Transverse colon (tissue), 4 donors: ENCODE results near the gene DCTN5. TPM values are rescaled to one million over a fixed set of nuclear protein-coding genes. Genes with fewer than 3 reads are reported as not detected.

Experiments used
- DNase-seq: peaks from one replicate; pipeline ENCODE4 v3.0.0-alpha.2; 2019
- H3K27ac ChIP-seq, 4 donors: fragments of 200-600 bp; sonication (generic); 2 replicates each; pipeline ENCODE4 v1.5.1; 2016 to 2018; ENCODE audit warnings: inconsistent platforms in 4 of 4
- H3K27me3 ChIP-seq: fragments of 200-600 bp; sonication (generic); 2 replicates; pipeline ENCODE4 v1.5.1; 2017; ENCODE audit warnings: inconsistent platforms
- H3K36me3 ChIP-seq, 4 donors: fragments of 200-600 bp; sonication (generic); 2 replicates each; pipeline ENCODE4 v1.5.1; 2017 to 2019; ENCODE audit warnings: inconsistent platforms in 4 of 4
- H3K4me1 ChIP-seq, 4 donors: fragments of 200-600 bp; sonication (generic); 2 replicates each; pipeline ENCODE4 v1.5.1; 2017 to 2020; ENCODE audit warnings: inconsistent platforms in 4 of 4
- H3K4me3 ChIP-seq, 4 donors: fragments of 200-600 bp; sonication (generic); 1 replicate in 1 of 4; 2 replicates in 3 of 4; pipeline versions ENCODE4 v1.5.1 to v1.6.1; 2017 to 2019; ENCODE audit warnings: inconsistent platforms in 4 of 4
- H3K9me3 ChIP-seq, 2 donors: fragments of 200-600 bp; sonication (generic); 2 replicates each; pipeline ENCODE4 v1.5.1; 2017 to 2019; ENCODE audit warnings: inconsistent platforms in 2 of 2
- CTCF ChIP-seq, 5 experiments: fragments of 200-600 bp in 3 of 5; fragments of 450-650 bp in 2 of 5; sonication (generic) in 3 of 5; IDR thresholded peaks; 1 replicate in 2 of 5; 2 replicates in 3 of 5; pipeline ENCODE4 v1.5.1; 2016 to 2017; ENCODE audit warnings: antibody characterized with exemption in 5 of 5, inconsistent platforms in 3 of 5, mild to moderate bottlenecking in 2 of 5, moderate library complexity in 1 of 5
- EP300 ChIP-seq: sonication (generic); formaldehyde crosslinking; IDR thresholded peaks from one replicate; pipeline ENCODE4 v1.6.1; 2017; ENCODE audit warnings: antibody characterized with exemption, low read depth
- POLR2A ChIP-seq: fragments of 450-650 bp; IDR thresholded peaks from one replicate; pipeline ENCODE4 v1.6.1; 2016; ENCODE audit warnings: antibody characterized with exemption, mild to moderate bottlenecking, moderate library complexity
- POLR2AphosphoS5 ChIP-seq, 3 donors: sonication (generic); formaldehyde crosslinking; IDR thresholded peaks; one replicate each; pipeline ENCODE4 v1.6.1; 2016; ENCODE audit warnings: antibody characterized with exemption in 3 of 3
- WGBS, 2 donors: methylation state at CpG; one replicate each; pipeline ENCODE4 v1.1.5; 2018; ENCODE audit warnings: low coverage in 1 of 2; 5-methylcytosine and 5-hydroxymethylcytosine counted together
- in situ Hi-C, 4 donors: fragments of 200-750 bp; cut with MboI; loops; one replicate each; pipeline versions ENCODE4 v1.15.0 to v1.15.1; 2017; ENCODE audit warnings: low sequenced_read_pairs in 3 of 4, low pct_ligation_motif_present in 1 of 4, low pct_unique_long_range_greater_than_20kb in 1 of 4
- intact Hi-C: fragments of 100-400 bp; cut with DNase I; formaldehyde crosslinking; loops from one replicate; pipeline ENCODE4 v1.15.1; 2023; ENCODE audit warnings: low total_unique reads
- total RNA-seq, 4 donors: library from RNA; depleted of rRNA; stranded (reverse); fragments of >200 nt; gene quantifications; one replicate each; pipeline ENCODE4 v1.1.0, GENCODE V29; 2016

The DCTN5 gene
- total RNA-seq, 4 donors from 2014 or later = 8.0 to 52.2 (median 37.5) TPM

- H3K4me1 ChIP-seq = no peaks in the 10 kb centered on the region
- no peak for DNase-seq
- in situ Hi-C loops (no loop called here), intact Hi-C loops (no loop called here)
- WGBS, 2 donors = 81 to 87% methylated on average over 4 of the region's 4 CpGs
- H3K36me3 ChIP-seq = peaks cover 0 to 25% (median 8%) of the 10 kb centered on the region in 4 donors
- H3K27me3 ChIP-seq = no peaks in the 10 kb centered on the region
- H3K9me3 ChIP-seq = no peaks in the 10 kb centered on the region
- TF ChIP-seq EP300 (no peak), POLR2AphosphoS5 (IDR thresholded peaks at IDR 0.05) (no peak), CTCF (IDR thresholded peaks at IDR 0.05) (no peak), POLR2A (no peak)
- H3K27ac ChIP-seq = no peak overlapping the region
- no peak overlapping the region for H3K4me3 ChIP-seq
These were observed 9.6 kb downstream of the DCTN5 start for GRCh38 chr16:23650674-23651416.

- no peaks in the 10 kb centered on the region for H3K27me3 ChIP-seq
- in situ Hi-C loops (no loop called here), intact Hi-C loops (no loop called here)
- H3K4me3 ChIP-seq = no peak overlapping the region
- WGBS, 2 donors = 65 to 80% methylated on average over 4 of the region's 4 CpGs
- peaks cover 0 to 14% (median 6%) of the 10 kb centered on the region in 4 donors for H3K36me3 ChIP-seq
- DNase-seq = no peak
- no peak for TF ChIP-seq EP300
- TF ChIP-seq POLR2AphosphoS5 (IDR thresholded peaks at IDR 0.05) = no peak
- no peak for TF ChIP-seq CTCF (IDR thresholded peaks at IDR 0.05)
- TF ChIP-seq POLR2A = no peak
- no peaks in the 10 kb centered on the region for H3K9me3 ChIP-seq
- no peaks in the 10 kb centered on the region for H3K4me1 ChIP-seq
- H3K27ac ChIP-seq = no peak overlapping the region
These were observed 10.7 kb downstream of the DCTN5 start for GRCh38 chr16:23651943-23652468.

GRCh38 chr16:23663918-23664317 is 22.7 kb downstream of the DCTN5 start:
- WGBS, 2 donors = 87 to 90% methylated on average over 2 of the region's 2 CpGs
- in situ Hi-C loops = no loop called here
- peaks cover 0 to 92% (median 34%) of the 10 kb centered on the region in 4 donors for H3K36me3 ChIP-seq
- H3K27me3 ChIP-seq = no peaks in the 10 kb centered on the region
- no peak for DNase-seq
- intact Hi-C loops = no loop called here
- H3K4me3 ChIP-seq = no peak overlapping the region
- no peak overlapping the region for H3K27ac ChIP-seq
- no peaks in the 10 kb centered on the region for H3K9me3 ChIP-seq
- TF ChIP-seq CTCF (IDR thresholded peaks at IDR 0.05) = no peak
- no peak for TF ChIP-seq POLR2A
- no peak for TF ChIP-seq EP300
- TF ChIP-seq POLR2AphosphoS5 (IDR thresholded peaks at IDR 0.05) = no peak
- no peaks in the 10 kb centered on the region for H3K4me1 ChIP-seq

GRCh38 chr16:23666571-23667354 is 25.5 kb downstream of the DCTN5 start:
- no peaks in the 10 kb centered on the region for H3K4me1 ChIP-seq
- no peak overlapping the region for H3K27ac ChIP-seq
- intact Hi-C loops = no loop called here
- 90 to 94% methylated on average over 4 to 7 of the region's 7 CpGs for WGBS, 2 donors
- no peaks in the 10 kb centered on the region for H3K9me3 ChIP-seq
- in situ Hi-C loops = no loop called here
- TF ChIP-seq EP300 = no peak
- no peak for TF ChIP-seq POLR2AphosphoS5 (IDR thresholded peaks at IDR 0.05)
- TF ChIP-seq POLR2A = no peak
- no peak for TF ChIP-seq CTCF (IDR thresholded peaks at IDR 0.05)
- H3K4me3 ChIP-seq = no peak overlapping the region
- no peaks in the 10 kb centered on the region for H3K27me3 ChIP-seq
- peaks cover 0 to 67% (median 26%) of the 10 kb centered on the region in 4 donors for H3K36me3 ChIP-seq
- no peak for DNase-seq
